Ishikawa (cell line): ENCODE measurements around the gene SLC41A3.
"Not testable (repeated sequence)": the region's sequence is repeated elsewhere in the genome, so short reads cannot be mapped to it uniquely, and the experiment has no call there.

Experiments used
- CEBPB ChIP-seq: IDR thresholded peaks from 2 replicates; pipeline ENCODE4 v1.6.1; 2012
- EP300 ChIP-seq: IDR thresholded peaks from 2 replicates; pipeline ENCODE4 v1.6.1; 2012; ENCODE audit warnings: borderline replicate concordance
- MAX ChIP-seq: IDR thresholded peaks from 2 replicates; pipeline ENCODE4 v1.6.1; 2012
- NFIC ChIP-seq: IDR thresholded peaks from 2 replicates; pipeline ENCODE4 v1.6.1; 2012
- RAD21 ChIP-seq: IDR thresholded peaks from 2 replicates; pipeline ENCODE4 v1.6.1; 2012; ENCODE audit warnings: low read depth
- REST ChIP-seq: IDR thresholded peaks from 2 replicates; pipeline ENCODE4 v1.6.1; 2012; ENCODE audit warnings: low read depth, mild to moderate bottlenecking
- TAF1 ChIP-seq: IDR thresholded peaks from 2 replicates; pipeline ENCODE4 v1.6.1; 2012; ENCODE audit warnings: low read depth, mild to moderate bottlenecking
- TCF12 ChIP-seq: IDR thresholded peaks from 2 replicates; pipeline ENCODE4 v1.6.1; 2012; ENCODE audit warnings: low read depth
- YY1 ChIP-seq: IDR thresholded peaks from 2 replicates; pipeline ENCODE4 v1.6.1; 2012; ENCODE audit warnings: low read depth
- ZBTB7A ChIP-seq: IDR thresholded peaks from 2 replicates; pipeline ENCODE4 v1.6.1; 2012; ENCODE audit warnings: low read depth

GRCh38 chr3:125968701-125969592 is 115.0 kb downstream of the SLC41A3 start, which contains the start of gene ROPN1B:
- TF ChIP-seq TAF1, NFIC, REST, MAX, RAD21, EP300, TCF12, ZBTB7A, CEBPB, YY1: not testable (repeated sequence)
